HCT116 (cell line): ENCODE data around the gene BBIP1. TPM values are rescaled to one million over a fixed set of nuclear protein-coding genes. Genes with fewer than 3 reads are reported as not detected.

Source experiments
- ATAC-seq: fragments of 200-7000 bp; cut with Tn5 transposase; 2 replicates; pipeline ENCODE4 v1.9.1; 2020; ENCODE audit warnings: mild to moderate bottlenecking, moderate library complexity
- BruUV-seq: library from RNA; stranded (reverse); fragments of 400-500 nt; replicated peaks from 2 replicates; lab custom pipeline; 2021; lab: Mats Ljungman, UMichigan
- CTCF ChIA-PET: fragments of 300-600 bp; sonication (Branson Sonifier 250); formaldehyde crosslinking; loops from one replicate; lab custom pipeline; 2021; ENCODE audit warnings: antibody characterized with exemption; lab: Charles Lee
- POLR2A ChIA-PET: fragments of 300-600, 350-600 bp; sonication (Branson Sonifier 250); formaldehyde crosslinking; loops from one replicate; lab custom pipeline; 2021; ENCODE audit warnings: antibody characterized with exemption; lab: Charles Lee
- RAD21 ChIA-PET, 2 experiments: fragments of 300-600 bp; sonication (Branson Sonifier 250); formaldehyde crosslinking; loops; one replicate each; lab custom pipeline; 2023; ENCODE audit warnings: low total read pairs in 2 of 2; ENCODE audit not compliant: uncharacterized antibody in 2 of 2, unreplicated experiment in 2 of 2, low non-redundant PET in 1 of 2; lab: Charles Lee
- DNase-seq: peaks from one replicate; pipeline ENCODE4 v3.0.0-alpha.2; 2010; ENCODE audit warnings: low read depth, low spot score
- H2AFZ ChIP-seq: fragments of 200-600 bp; shearing (Covaris generic), sonication (generic); 2 replicates; pipeline ENCODE4 v1.6.1; 2017; ENCODE audit warnings: low read depth, mixed run types, mixed read lengths, antibody characterized with exemption, low read length; ENCODE audit not compliant: poor library complexity, severe bottlenecking
- H3K27ac ChIP-seq: 2 replicates; pipeline ENCODE4 v1.5.1; 2012; ENCODE audit warnings: low read depth, low read length
- H3K27me3 ChIP-seq: fragments of 200-600 bp; sonication (generic); 2 replicates; pipeline ENCODE4 v1.6.1; 2016; ENCODE audit warnings: mixed run types, low read length, mixed read lengths; ENCODE audit not compliant: insufficient read depth
- H3K36me3 ChIP-seq, 2 experiments: fragments of 200-500 bp in 1 of 2; fragments of 200-600 bp in 1 of 2; sonication (Bioruptor generic) in 1 of 2; sonication (generic) in 1 of 2; 2 replicates each; pipeline versions ENCODE4 v1.5.1 to v1.6.1; 2014 to 2016; ENCODE audit warnings: low read length in 2 of 2, inconsistent platforms in 1 of 2, mixed read lengths in 1 of 2, mixed run types in 1 of 2; ENCODE audit not compliant: insufficient read depth in 2 of 2, control insufficient read depth in 1 of 2
- H3K4me1 ChIP-seq, 2 experiments: fragments of 200-600 bp in 1 of 2; sonication (generic) in 1 of 2; 2 replicates each; pipeline versions ENCODE4 v1.5.1 to v1.6.1; 2012 to 2017; ENCODE audit warnings: low read length in 2 of 2, inconsistent platforms in 1 of 2, mild to moderate bottlenecking in 1 of 2, mixed read lengths in 1 of 2, mixed run types in 1 of 2, moderate library complexity in 1 of 2; ENCODE audit not compliant: insufficient read depth in 2 of 2, control insufficient read depth in 1 of 2
- H3K4me2 ChIP-seq: fragments of 200-600 bp; sonication (generic); 2 replicates; pipeline ENCODE4 v1.6.1; 2017; ENCODE audit warnings: mixed run types, low read length, mixed read lengths
- H3K4me3 ChIP-seq, 2 experiments: fragments of 200-600 bp in 1 of 2; sonication (generic) in 1 of 2; replicated peaks in 1 of 2; 2 replicates each; pipeline ENCODE4 v1.5.1; 2011 to 2016; ENCODE audit warnings: low read length in 2 of 2, control low read depth in 1 of 2, low read depth in 1 of 2, mild to moderate bottlenecking in 1 of 2, mixed read lengths in 1 of 2, mixed run types in 1 of 2
- H3K79me2 ChIP-seq: fragments of 200-600 bp; sonication (generic); 2 replicates; pipeline ENCODE4 v1.6.1; 2017; ENCODE audit warnings: mild to moderate bottlenecking, mixed run types, low read length, moderate library complexity, mixed read lengths; ENCODE audit not compliant: insufficient read depth
- H3K9ac ChIP-seq: fragments of 200-600 bp; sonication (generic); 2 replicates; pipeline ENCODE4 v1.6.1; 2016; ENCODE audit warnings: low read length, mixed read lengths
- H3K9me2 ChIP-seq: fragments of 200-600 bp; sonication (generic), shearing (Covaris generic); 2 replicates; pipeline ENCODE4 v1.6.1; 2017; ENCODE audit warnings: mixed run types, mild to moderate bottlenecking, moderate library complexity; ENCODE audit not compliant: insufficient read depth
- H3K9me3 ChIP-seq, 2 experiments: fragments of 200-500 bp in 1 of 2; fragments of 200-600 bp in 1 of 2; sonication (Bioruptor generic) in 1 of 2; sonication (generic) in 1 of 2; 2 replicates each; pipeline ENCODE4 v1.6.1; 2014 to 2017; ENCODE audit warnings: low read length in 2 of 2, mixed read lengths in 2 of 2, inconsistent platforms in 1 of 2, low read depth in 1 of 2, mild to moderate bottlenecking in 1 of 2, mixed run types in 1 of 2, moderate library complexity in 1 of 2; ENCODE audit not compliant: control insufficient read depth in 1 of 2, insufficient read depth in 1 of 2
- H4K20me1 ChIP-seq: fragments of 200-600 bp; sonication (generic), shearing (Covaris generic); 2 replicates; pipeline ENCODE4 v1.6.1; 2017; ENCODE audit warnings: mixed run types, mild to moderate bottlenecking, moderate library complexity; ENCODE audit not compliant: insufficient read depth
- CBX3 ChIP-seq: IDR thresholded peaks from 2 replicates; pipeline ENCODE4 v1.6.1; 2012; ENCODE audit warnings: low read depth
- CEBPB ChIP-seq: IDR thresholded peaks from 2 replicates; pipeline ENCODE4 v1.6.1; 2012; ENCODE audit warnings: low read depth
- CTCF ChIP-seq, 3 experiments: fragments of 200-600 bp in 1 of 3; sonication (generic) in 1 of 3; IDR thresholded peaks in 2 of 3; conservative IDR thresholded peaks in 1 of 3; 2 replicates each; pipeline ENCODE4 v1.5.1; 2012 to 2017; ENCODE audit warnings: low read depth in 2 of 3, low read length in 2 of 3, antibody characterized with exemption in 1 of 3, borderline replicate concordance in 1 of 3, control low read depth in 1 of 3, mild to moderate bottlenecking in 1 of 3, mixed read lengths in 1 of 3, mixed run types in 1 of 3, moderate library complexity in 1 of 3; ENCODE audit not compliant: insufficient read depth in 1 of 3
- EGR1 ChIP-seq: IDR thresholded peaks from 2 replicates; pipeline ENCODE4 v1.6.1; 2012; ENCODE audit warnings: low read depth
- EZH2phosphoT487 ChIP-seq: fragments of 200-600 bp; IDR thresholded peaks from 2 replicates; pipeline ENCODE4 v1.6.1; 2018; ENCODE audit warnings: antibody characterized with exemption, borderline replicate concordance
- JUND ChIP-seq: IDR thresholded peaks from 2 replicates; pipeline ENCODE4 v1.6.1; 2012
- POLR2A ChIP-seq: IDR thresholded peaks from 2 replicates; pipeline ENCODE4 v1.7.0; 2011; ENCODE audit warnings: borderline replicate concordance; ENCODE audit not compliant: insufficient read depth, insufficient read length; ENCODE audit errors: extremely low read depth
- RAD21 ChIP-seq: IDR thresholded peaks from 2 replicates; pipeline ENCODE4 v1.6.1; 2012; ENCODE audit warnings: low read depth, mild to moderate bottlenecking
- SP1 ChIP-seq: IDR thresholded peaks from 2 replicates; pipeline ENCODE4 v1.6.1; 2012; ENCODE audit warnings: low read depth
- SRF ChIP-seq: IDR thresholded peaks from 2 replicates; pipeline ENCODE4 v1.6.1; 2012; ENCODE audit warnings: low read depth
- TCF7L2 ChIP-seq: IDR thresholded peaks from 2 replicates; pipeline ENCODE4 v1.7.0; 2011; ENCODE audit warnings: borderline replicate concordance, inconsistent platforms; ENCODE audit not compliant: insufficient read depth, insufficient read length; ENCODE audit errors: extremely low read depth
- YY1 ChIP-seq: IDR thresholded peaks from 2 replicates; pipeline ENCODE4 v1.6.1; 2011; ENCODE audit warnings: low read length, low read depth, moderate library complexity, mild to moderate bottlenecking; ENCODE audit not compliant: insufficient replicate concordance; ENCODE audit errors: extremely low read depth
- ZNF274 ChIP-seq: fragments of 200-500 bp; sonication (Bioruptor generic); IDR thresholded peaks from 2 replicates; pipeline ENCODE4 v1.6.1; 2014; ENCODE audit warnings: mild to moderate bottlenecking, low read depth, low read length, inconsistent platforms
- intact Hi-C: fragments of 100-400 bp; cut with micrococcal nuclease; formaldehyde crosslinking; loops from 2 replicates; pipeline ENCODE4 v1.10.0; 2022
- total RNA-seq: library from RNA; stranded (reverse); gene quantifications from one replicate; pipeline ENCODE4 v1.2.1, GENCODE V29; 2021; ENCODE audit not compliant: unreplicated experiment
- TF ChIP-seq, protein P1 (sequence below): IDR thresholded peaks from 2 replicates; pipeline ENCODE4 v1.6.1; 2011; ENCODE audit warnings: mild to moderate bottlenecking, low read length, moderate library complexity; ENCODE audit not compliant: insufficient replicate concordance; ENCODE audit errors: extremely low read depth
- TF ChIP-seq, protein P2 (sequence below): IDR thresholded peaks from 2 replicates; pipeline ENCODE4 v1.6.1; 2012
- TF ChIP-seq, protein P3 (sequence below): IDR thresholded peaks from 2 replicates; pipeline ENCODE4 v1.6.1; 2012; ENCODE audit warnings: low read depth

BBIP1 gene
- total RNA-seq, 1 experiment from 2014 or later, result 38.9 TPM

DNA sequence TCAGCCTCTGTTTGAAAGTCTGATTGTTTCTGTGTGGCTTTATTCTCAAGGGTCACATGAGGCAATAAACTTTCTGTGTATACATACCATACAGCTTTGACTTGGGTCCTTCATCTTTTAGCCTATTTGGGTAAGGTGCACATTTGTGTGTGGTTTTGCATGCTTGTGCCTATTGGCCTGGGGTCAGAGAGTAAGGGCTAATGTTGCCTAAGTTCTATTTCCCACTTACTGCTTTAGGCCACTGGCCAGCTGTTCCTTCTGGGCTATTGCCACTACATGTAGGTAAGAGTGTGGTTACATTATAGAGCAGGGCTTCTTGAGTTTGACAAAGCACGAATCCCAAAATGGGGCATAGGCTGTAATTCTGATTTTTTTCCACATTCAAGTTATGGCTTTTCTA, 21.8 kb downstream of the BBIP1 start (continued):
- TF ChIP-seq, protein P1, sequence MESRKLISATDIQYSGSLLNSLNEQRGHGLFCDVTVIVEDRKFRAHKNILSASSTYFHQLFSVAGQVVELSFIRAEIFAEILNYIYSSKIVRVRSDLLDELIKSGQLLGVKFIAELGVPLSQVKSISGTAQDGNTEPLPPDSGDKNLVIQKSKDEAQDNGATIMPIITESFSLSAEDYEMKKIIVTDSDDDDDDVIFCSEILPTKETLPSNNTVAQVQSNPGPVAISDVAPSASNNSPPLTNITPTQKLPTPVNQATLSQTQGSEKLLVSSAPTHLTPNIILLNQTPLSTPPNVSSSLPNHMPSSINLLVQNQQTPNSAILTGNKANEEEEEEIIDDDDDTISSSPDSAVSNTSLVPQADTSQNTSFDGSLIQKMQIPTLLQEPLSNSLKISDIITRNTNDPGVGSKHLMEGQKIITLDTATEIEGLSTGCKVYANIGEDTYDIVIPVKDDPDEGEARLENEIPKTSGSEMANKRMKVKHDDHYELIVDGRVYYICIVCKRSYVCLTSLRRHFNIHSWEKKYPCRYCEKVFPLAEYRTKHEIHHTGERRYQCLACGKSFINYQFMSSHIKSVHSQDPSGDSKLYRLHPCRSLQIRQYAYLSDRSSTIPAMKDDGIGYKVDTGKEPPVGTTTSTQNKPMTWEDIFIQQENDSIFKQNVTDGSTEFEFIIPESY, result no peak
- TF ChIP-seq SRF (no peak), SP1 (no peak), EGR1 (no peak)

GRCh38 chr10:110893559-110894179, 25.3 kb downstream of the BBIP1 start:
- ChIA-PET CTCF (interaction anchor here (0.8 to 4.7 kb wide), 12 partner anchors 9 to 589 kb away, joined by 3 to 17 read pairs (median 5); partner anchors contain the start of genes BBIP1, PDCD4, SHOC2 and SMNDC1), RAD21 (interaction anchor here (1.6 kb wide), 2 partner anchors 147 to 148 kb away, joined by 5 to 8 read pairs; no protein-coding TSS in a partner anchor), POLR2A (interaction anchor here (0.8 kb wide), 1 partner anchor 9 kb away, joined by 3 read pairs; no protein-coding TSS in a partner anchor)
- H3K27me3 ChIP-seq, result no peaks in the 10 kb centered on the region
- no TSS peak for BruUV-seq
- H3K36me3 ChIP-seq, result no peaks in the 10 kb centered on the region; a peak in 1 of 4 replicates
- H3K27ac ChIP-seq, result no peak overlapping the region
- ATAC-seq (peak; percentile 94), DNase-seq (peak; percentile 45)
- H4K20me1 ChIP-seq, result 0 out of 2 replicates have a peak, but pooled peaks cover 3% of the 10 kb centered on the region
- intact Hi-C loops, result loop anchor here (1.0 to 5.0 kb wide), 4 partner anchors 91 to 581 kb away; no protein-coding TSS in a partner anchor
- no peaks in the 10 kb centered on the region for H3K9me3 ChIP-seq
- H3K4me1 ChIP-seq, result no peaks in the 10 kb centered on the region
- H3K79me2 ChIP-seq, result no peaks in the 10 kb centered on the region
- no peak overlapping the region for H3K9ac ChIP-seq
- no peak overlapping the region for H3K4me3 ChIP-seq
- peak overlapping the region; percentile 20 for H2AFZ ChIP-seq
- no peaks in the 10 kb centered on the region for H3K9me2 ChIP-seq
- no peak overlapping the region for H3K4me2 ChIP-seq
- TF ChIP-seq EGR1 (0 out of 2 replicates have a peak, but pooled peaks have one; percentile 23), TCF7L2 (no peak), YY1 (no peak), CEBPB (peak; percentile 56), SP1 (peak; percentile 21; the same call in 1 of the 2 replicates), CBX3 (0 out of 2 replicates have a peak, but pooled peaks have one; percentile 59), POLR2A (no peak), RAD21 (peak; percentile 77), ZNF274 (no peak), JUND (no peak), CTCF (IDR thresholded peaks at IDR 0.05 in 2 of 3, conservative IDR thresholded peaks at IDR 0.05 in 1 of 3; ENCODE audit: borderline replicate concordance in 1 of 3, insufficient read depth in 1 of 3, low read depth in 2 of 3, low read length in 2 of 3) (peak; percentile 56 to 78 (median 73)), EZH2phosphoT487 (no peak)
- TF ChIP-seq, protein P2, sequence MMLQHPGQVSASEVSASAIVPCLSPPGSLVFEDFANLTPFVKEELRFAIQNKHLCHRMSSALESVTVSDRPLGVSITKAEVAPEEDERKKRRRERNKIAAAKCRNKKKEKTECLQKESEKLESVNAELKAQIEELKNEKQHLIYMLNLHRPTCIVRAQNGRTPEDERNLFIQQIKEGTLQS, result no peak
- TF ChIP-seq, protein P3, sequence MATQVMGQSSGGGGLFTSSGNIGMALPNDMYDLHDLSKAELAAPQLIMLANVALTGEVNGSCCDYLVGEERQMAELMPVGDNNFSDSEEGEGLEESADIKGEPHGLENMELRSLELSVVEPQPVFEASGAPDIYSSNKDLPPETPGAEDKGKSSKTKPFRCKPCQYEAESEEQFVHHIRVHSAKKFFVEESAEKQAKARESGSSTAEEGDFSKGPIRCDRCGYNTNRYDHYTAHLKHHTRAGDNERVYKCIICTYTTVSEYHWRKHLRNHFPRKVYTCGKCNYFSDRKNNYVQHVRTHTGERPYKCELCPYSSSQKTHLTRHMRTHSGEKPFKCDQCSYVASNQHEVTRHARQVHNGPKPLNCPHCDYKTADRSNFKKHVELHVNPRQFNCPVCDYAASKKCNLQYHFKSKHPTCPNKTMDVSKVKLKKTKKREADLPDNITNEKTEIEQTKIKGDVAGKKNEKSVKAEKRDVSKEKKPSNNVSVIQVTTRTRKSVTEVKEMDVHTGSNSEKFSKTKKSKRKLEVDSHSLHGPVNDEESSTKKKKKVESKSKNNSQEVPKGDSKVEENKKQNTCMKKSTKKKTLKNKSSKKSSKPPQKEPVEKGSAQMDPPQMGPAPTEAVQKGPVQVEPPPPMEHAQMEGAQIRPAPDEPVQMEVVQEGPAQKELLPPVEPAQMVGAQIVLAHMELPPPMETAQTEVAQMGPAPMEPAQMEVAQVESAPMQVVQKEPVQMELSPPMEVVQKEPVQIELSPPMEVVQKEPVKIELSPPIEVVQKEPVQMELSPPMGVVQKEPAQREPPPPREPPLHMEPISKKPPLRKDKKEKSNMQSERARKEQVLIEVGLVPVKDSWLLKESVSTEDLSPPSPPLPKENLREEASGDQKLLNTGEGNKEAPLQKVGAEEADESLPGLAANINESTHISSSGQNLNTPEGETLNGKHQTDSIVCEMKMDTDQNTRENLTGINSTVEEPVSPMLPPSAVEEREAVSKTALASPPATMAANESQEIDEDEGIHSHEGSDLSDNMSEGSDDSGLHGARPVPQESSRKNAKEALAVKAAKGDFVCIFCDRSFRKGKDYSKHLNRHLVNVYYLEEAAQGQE, result no peak
